GM12892 (cell line): Measurements from ENCODE around the gene CDH23.

Experiments
- DNase-seq: peaks from one replicate; pipeline ENCODE4 v3.0.0; 2011; ENCODE audit not compliant: insufficient read length
- FAIRE-seq: peaks from 2 replicates; lab custom pipeline; 2011; peaks lifted over from hg19 to GRCh38; lab: Jason Lieb, UNC
- POLR2A ChIP-seq: IDR thresholded peaks from 2 replicates; pipeline ENCODE4 v1.6.1; 2011; ENCODE audit warnings: low read depth, low read length, control low read depth
- POLR2AphosphoS5 ChIP-seq: IDR thresholded peaks from 2 replicates; pipeline ENCODE4 v1.6.1; 2011; ENCODE audit warnings: low read depth, low read length, control low read depth
- TAF1 ChIP-seq: IDR thresholded peaks from 2 replicates; pipeline ENCODE4 v1.6.1; 2011; ENCODE audit warnings: low read depth, mild to moderate bottlenecking, control low read depth, low read length, borderline replicate concordance

The CDH23 gene

GRCh38 chr10:71431239-71432100 lies 34.8 kb downstream of the CDH23 start:
- TF ChIP-seq POLR2A (no peak), TAF1 (no peak), POLR2AphosphoS5 (no peak)
- no peak for FAIRE-seq
- no peak for DNase-seq

GRCh38 chr10:71432101-71432905 lies 35.6 kb downstream of the CDH23 start:
- DNase-seq, result no peak
- TF ChIP-seq POLR2AphosphoS5 (no peak), TAF1 (no peak), POLR2A (no peak)
- no peak for FAIRE-seq

GRCh38 chr10:71432956-71433767 lies 36.4 kb downstream of the CDH23 start:
- FAIRE-seq, result no peak
- no peak for DNase-seq
- no peak for TF ChIP-seq TAF1
- TF ChIP-seq POLR2A, result no peak
- TF ChIP-seq POLR2AphosphoS5, result no peak

DNA sequence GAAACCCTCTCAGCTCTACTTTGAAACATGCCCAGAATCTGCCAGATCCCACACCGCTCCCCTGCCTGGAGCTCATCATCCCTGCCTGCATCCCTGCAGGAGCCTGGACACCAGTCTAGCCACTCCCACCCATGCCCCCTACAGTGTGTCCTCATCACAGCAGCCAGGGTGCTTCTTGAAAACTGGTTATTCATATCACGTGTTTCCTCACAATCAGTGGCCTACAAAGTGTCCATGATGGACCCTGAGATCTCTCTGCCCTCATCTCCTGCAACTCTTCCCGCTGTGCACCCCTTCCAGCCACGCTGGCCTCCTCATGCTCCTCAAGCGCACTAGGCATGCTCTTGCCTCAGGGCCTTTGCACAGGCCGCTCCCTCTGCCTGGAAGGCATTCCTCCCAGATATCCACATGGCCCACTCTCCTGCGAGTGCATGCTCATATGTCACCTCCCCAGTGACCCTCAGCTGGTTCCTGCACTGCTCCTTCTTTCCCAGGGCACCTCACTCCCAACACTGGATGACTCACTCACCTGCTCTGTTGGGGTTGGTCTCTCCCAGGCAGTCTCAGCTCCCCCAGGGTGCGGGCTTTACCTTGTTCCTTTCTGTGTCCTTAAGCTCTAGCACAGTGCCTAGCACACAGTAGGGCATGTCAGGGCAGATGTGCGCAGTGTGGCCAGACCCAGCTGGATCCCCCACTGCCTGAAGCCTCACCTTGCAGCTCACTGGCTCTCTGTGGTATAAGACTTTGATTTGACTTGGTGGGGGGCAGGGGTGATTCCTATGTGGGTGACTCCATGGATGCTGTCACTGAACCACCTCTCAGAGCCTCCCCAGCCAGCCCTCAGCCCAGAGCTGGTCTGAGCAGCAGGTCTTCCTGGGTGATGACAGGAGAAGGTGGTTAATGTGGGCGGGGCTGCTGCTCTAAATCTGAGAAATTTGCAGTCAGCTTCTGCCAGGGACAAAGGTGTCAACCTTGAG lies 37.3 kb downstream of the CDH23 start:
- TF ChIP-seq POLR2AphosphoS5, result no peak
- TF ChIP-seq TAF1, result no peak
- no peak for TF ChIP-seq POLR2A
- DNase-seq (no peak), FAIRE-seq (no peak)

DNA sequence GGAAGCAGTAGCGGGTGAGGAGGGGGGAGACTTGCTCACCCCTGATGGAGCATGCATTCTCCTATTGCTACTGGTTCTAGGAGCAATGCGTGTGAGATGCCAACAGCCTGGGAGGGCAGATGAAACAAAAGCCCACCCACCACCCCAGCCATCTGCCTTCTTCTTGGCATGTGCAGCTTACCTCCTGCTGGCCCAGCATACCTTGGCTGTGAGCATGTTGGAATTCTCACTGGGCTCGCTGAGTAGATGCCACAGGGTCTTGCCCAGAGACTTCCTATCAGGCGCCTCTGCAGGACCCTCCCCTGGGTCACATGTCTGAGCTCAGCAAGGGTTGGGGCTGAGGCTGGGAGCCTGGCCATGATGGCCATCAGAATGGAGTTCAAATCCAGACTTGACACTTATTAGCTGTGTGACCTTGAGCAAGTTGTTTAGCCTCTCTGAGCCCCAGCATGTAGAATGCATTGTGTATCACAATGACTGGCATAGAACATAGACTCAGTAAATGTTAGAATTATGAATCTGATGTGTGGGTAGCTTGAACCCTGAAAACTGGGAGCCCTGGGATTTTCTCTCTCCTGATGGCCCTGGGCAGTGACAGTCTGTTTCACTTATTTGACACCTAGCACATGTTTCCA lies 38.2 kb downstream of the CDH23 start:
- TF ChIP-seq TAF1, result no peak
- DNase-seq, result no peak
- no peak for FAIRE-seq

DNA sequence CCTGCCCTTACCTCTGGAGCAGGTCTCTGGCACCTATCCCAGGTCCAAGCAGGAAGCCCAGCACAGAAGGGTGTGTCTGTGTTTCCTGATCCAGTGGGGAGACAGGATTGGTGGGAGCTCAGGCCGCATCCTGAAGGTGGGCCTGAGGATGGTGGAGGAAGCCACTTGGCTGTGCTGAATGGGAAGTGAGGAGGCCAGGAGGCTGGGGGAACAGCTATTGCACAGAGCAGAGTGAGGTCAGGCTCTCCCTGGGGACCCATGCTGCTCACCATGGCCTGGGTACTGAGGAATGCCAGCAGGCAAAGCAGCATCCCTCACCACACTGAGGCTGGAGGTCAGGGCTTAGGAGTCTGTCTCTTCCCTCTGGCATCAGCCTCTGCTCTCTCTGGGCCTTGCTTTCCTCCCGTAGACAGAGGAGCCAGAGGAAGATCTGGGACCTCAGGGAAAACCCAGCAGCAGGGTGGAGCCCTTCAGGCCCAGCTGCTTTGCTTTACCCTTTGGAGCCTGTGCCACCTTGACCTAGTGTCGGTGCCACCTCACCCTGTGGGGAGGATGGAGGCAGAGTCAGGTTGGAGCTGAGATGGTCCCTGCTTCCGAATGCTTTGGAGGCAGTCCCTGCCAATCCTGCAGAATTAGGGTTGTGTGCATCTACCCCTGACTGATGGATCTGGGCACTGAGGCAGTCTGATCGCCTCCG lies 39.0 kb downstream of the CDH23 start:
- no peak for FAIRE-seq
- TF ChIP-seq POLR2A, result no peak
- no peak for TF ChIP-seq TAF1
- TF ChIP-seq POLR2AphosphoS5, result no peak
- DNase-seq, result no peak

- DNase-seq (no peak), FAIRE-seq (no peak)
- TF ChIP-seq POLR2A (no peak), POLR2AphosphoS5 (no peak), TAF1 (no peak)
These were observed 39.8 kb downstream of the CDH23 start for GRCh38 chr10:71436268-71437125.

DNA sequence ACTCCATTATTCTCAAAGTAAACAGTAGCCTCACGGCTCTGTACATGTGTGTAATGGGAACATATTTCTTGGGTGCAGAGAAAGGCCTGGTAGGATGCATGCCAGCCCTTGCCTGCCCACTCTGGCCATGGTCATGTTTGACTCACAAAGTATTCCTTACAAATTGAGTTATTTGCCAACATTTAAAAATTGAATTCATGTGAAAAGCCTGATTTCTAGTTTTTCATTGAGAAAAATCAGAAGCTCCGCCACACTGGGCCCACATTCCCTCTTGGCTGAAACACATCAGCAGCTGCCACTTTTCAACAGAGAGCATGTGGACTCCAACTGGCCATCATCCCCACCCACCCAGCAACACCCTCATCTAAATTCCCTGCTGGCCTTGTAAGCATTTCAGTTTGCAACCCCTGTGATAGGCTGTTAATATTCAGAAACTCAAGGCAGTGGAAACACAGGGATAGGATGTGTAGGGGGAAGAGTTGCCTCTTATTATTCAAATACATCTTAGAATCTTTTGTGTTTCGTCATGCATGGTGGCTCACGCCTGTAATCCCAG lies 40.9 kb downstream of the CDH23 start:
- FAIRE-seq (no peak), DNase-seq (no peak)
- no peak for TF ChIP-seq TAF1
- no peak for TF ChIP-seq POLR2A
- no peak for TF ChIP-seq POLR2AphosphoS5

- TF ChIP-seq POLR2AphosphoS5, result no peak
- TF ChIP-seq TAF1, result no peak
- TF ChIP-seq POLR2A, result no peak
- DNase-seq (no peak), FAIRE-seq (no peak)
These were observed 42.0 kb downstream of the CDH23 start for GRCh38 chr10:71438761-71439160.
